Naive B cell (primary cell): ENCODE measurements around the gene ATP13A3. TPM values are rescaled to one million over a fixed set of nuclear protein-coding genes. Genes with fewer than 3 reads are reported as not detected.
"Not testable (repeated sequence)": the region's sequence is repeated elsewhere in the genome, so short reads cannot be mapped to it uniquely, and the experiment has no call there.

Source experiments
- ATAC-seq, 2 donors: fragments of 150-1000 bp; cut with Tn5 transposase; 2 replicates each; pipeline ENCODE4 v1.10.0; 2021; ENCODE audit warnings: low read depth in 2 of 2, mild to moderate bottlenecking in 2 of 2, moderate library complexity in 2 of 2
- DNase-seq: peaks from one replicate; pipeline ENCODE4 v3.0.0; 2022
- H3K27ac Mint-ChIP-seq, 6 donors: one replicate each; pipeline ENCODE4 v1.8.0; 2020 to 2022; ENCODE audit warnings: mild to moderate bottlenecking in 6 of 6, mixed read lengths in 6 of 6, moderate library complexity in 5 of 6, inconsistent platforms in 2 of 6
- H3K27me3 Mint-ChIP-seq, 3 donors: one replicate each; pipeline ENCODE4 v1.8.0; 2021 to 2022; ENCODE audit warnings: mixed read lengths in 3 of 3, mild to moderate bottlenecking in 1 of 3
- H3K36me3 Mint-ChIP-seq, 2 donors: one replicate each; pipeline ENCODE4 v1.8.0; 2020 to 2022; ENCODE audit warnings: mixed read lengths in 2 of 2, inconsistent platforms in 1 of 2, mild to moderate bottlenecking in 1 of 2
- H3K4me1 Mint-ChIP-seq, 3 donors: one replicate each; pipeline ENCODE4 v1.8.0; 2020 to 2022; ENCODE audit warnings: mixed read lengths in 3 of 3, inconsistent platforms in 1 of 3, mild to moderate bottlenecking in 1 of 3, moderate library complexity in 1 of 3
- H3K4me3 Mint-ChIP-seq, 8 donors: one replicate each; pipeline ENCODE4 v1.8.0; 2020 to 2022; ENCODE audit warnings: mild to moderate bottlenecking in 8 of 8, mixed read lengths in 8 of 8, moderate library complexity in 8 of 8, inconsistent platforms in 2 of 8
- H3K9me3 Mint-ChIP-seq, 7 donors: one replicate each; pipeline ENCODE4 v1.8.0; 2020 to 2022; ENCODE audit warnings: mixed read lengths in 7 of 7, mild to moderate bottlenecking in 5 of 7, inconsistent platforms in 2 of 7, moderate library complexity in 1 of 7
- polyA plus RNA-seq, 6 donors: library from polyadenylated mRNA; unstranded; fragments of 300-500 nt; fragmentation: Illumina TruSeq; gene quantifications; one replicate each; pipeline ENCODE4 v1.2.3, GENCODE V29; 2021; ENCODE audit warnings: low read depth in 6 of 6

The ATP13A3 gene
- polyA plus RNA-seq, 6 donors from 2014 or later = 3.1 to 6.6 (median 5.0) TPM

- Mint-ChIP-seq H3K9me3 (peaks cover 0 to 4% (median 0%) of the 10 kb centered on the region in 7 donors), H3K27ac (no peak overlapping the region), H3K36me3 (no peaks in the 10 kb centered on the region), H3K4me3 (no peak overlapping the region), H3K27me3 (peaks cover 0 to 7% (median 0%) of the 10 kb centered on the region in 3 donors), H3K4me1 (no peaks in the 10 kb centered on the region)
- DNase-seq (no peak), ATAC-seq (no peak)
Observed at GRCh38 chr3:194512895-194513601, 26.2 kb upstream of the ATP13A3 start.

- ATAC-seq (no peak), DNase-seq (no peak)
- Mint-ChIP-seq H3K27ac (peak overlapping the region in 1 of 6 donors; percentile 27), H3K4me1 (no peaks in the 10 kb centered on the region), H3K36me3 (no peaks in the 10 kb centered on the region), H3K27me3 (no peaks in the 10 kb centered on the region), H3K4me3 (no peak overlapping the region), H3K9me3 (peaks cover 0 to 4% (median 0%) of the 10 kb centered on the region in 7 donors)
Observed at GRCh38 chr3:194508491-194509453, 22.0 kb upstream of the ATP13A3 start.

- Mint-ChIP-seq H3K27me3 (no peaks in the 10 kb centered on the region), H3K4me1 (no peaks in the 10 kb centered on the region), H3K27ac (no peak overlapping the region), H3K4me3 (no peak overlapping the region), H3K36me3 (no peaks in the 10 kb centered on the region), H3K9me3 (peaks cover 0 to 4% (median 0%) of the 10 kb centered on the region in 7 donors)
- DNase-seq = no peak
- ATAC-seq = no peak
Observed at GRCh38 chr3:194507571-194507970, 20.8 kb upstream of the ATP13A3 start.

GRCh38 chr3:194505791-194506415 is 19.1 kb upstream of the ATP13A3 start:
- Mint-ChIP-seq H3K4me3 (no peak overlapping the region), H3K27ac (no peak overlapping the region), H3K36me3 (no peaks in the 10 kb centered on the region), H3K4me1 (no peaks in the 10 kb centered on the region), H3K9me3 (peaks cover 0 to 4% (median 0%) of the 10 kb centered on the region in 7 donors), H3K27me3 (no peaks in the 10 kb centered on the region)
- no peak for ATAC-seq
- DNase-seq = no peak

GRCh38 chr3:194504861-194505260 is 18.1 kb upstream of the ATP13A3 start:
- Mint-ChIP-seq H3K4me3 (no peak overlapping the region), H3K36me3 (no peaks in the 10 kb centered on the region), H3K9me3 (peaks cover 0 to 3% (median 0%) of the 10 kb centered on the region in 7 donors), H3K27ac (peak overlapping the region in 1 of 6 donors; percentile 49), H3K27me3 (no peaks in the 10 kb centered on the region), H3K4me1 (no peaks in the 10 kb centered on the region)
- no peak for DNase-seq
- ATAC-seq = no peak

GRCh38 chr3:194504146-194504545 is 17.3 kb upstream of the ATP13A3 start:
- Mint-ChIP-seq H3K9me3 (peaks cover 0 to 3% (median 0%) of the 10 kb centered on the region in 7 donors), H3K27ac (no peak overlapping the region)

GRCh38 chr3:194503081-194503531 is 16.3 kb upstream of the ATP13A3 start:
- Mint-ChIP-seq H3K4me1 (no peaks in the 10 kb centered on the region), H3K27me3 (no peaks in the 10 kb centered on the region), H3K4me3 (no peak overlapping the region), H3K36me3 (no peaks in the 10 kb centered on the region), H3K9me3 (peaks cover 0 to 3% (median 0%) of the 10 kb centered on the region in 7 donors), H3K27ac (no peak overlapping the region)
- DNase-seq (no peak), ATAC-seq (no peak)

More at GRCh38 chr3:194504146-194504545, 17.3 kb upstream of the ATP13A3 start:
- Mint-ChIP-seq H3K4me3 (no peak overlapping the region), H3K27me3 (no peaks in the 10 kb centered on the region), H3K4me1 (no peaks in the 10 kb centered on the region), H3K36me3 (no peaks in the 10 kb centered on the region)
- no peak for ATAC-seq
- no peak for DNase-seq

GRCh38 chr3:194500198-194500597 is 13.4 kb upstream of the ATP13A3 start:
- Mint-ChIP-seq H3K27ac (no peak overlapping the region), H3K36me3 (no peaks in the 10 kb centered on the region), H3K9me3 (peaks cover 0 to 3% (median 0%) of the 10 kb centered on the region in 7 donors), H3K4me1 (peaks cover 0 to 10% (median 0%) of the 10 kb centered on the region in 3 donors), H3K4me3 (no peak overlapping the region), H3K27me3 (no peaks in the 10 kb centered on the region)
- DNase-seq = no peak
- no peak for ATAC-seq

GRCh38 chr3:194499516-194499915 is 12.7 kb upstream of the ATP13A3 start:
- H3K4me3 Mint-ChIP-seq, H3K9me3 Mint-ChIP-seq, H3K27me3 Mint-ChIP-seq, H3K36me3 Mint-ChIP-seq, ATAC-seq, DNase-seq, H3K27ac Mint-ChIP-seq: not testable (repeated sequence)
- peaks cover 0 to 10% (median 0%) of the 10 kb centered on the region in 3 donors for H3K4me1 Mint-ChIP-seq

GRCh38 chr3:194497799-194498575 is 11.2 kb upstream of the ATP13A3 start:
- no peak overlapping the region for H3K4me3 Mint-ChIP-seq
- H3K27ac Mint-ChIP-seq = no peak overlapping the region
- H3K27me3 Mint-ChIP-seq = no peaks in the 10 kb centered on the region
- H3K36me3 Mint-ChIP-seq = no peaks in the 10 kb centered on the region
- DNase-seq = no peak
- peak in 1 of 2 donors; percentile 20 for ATAC-seq
- H3K4me1 Mint-ChIP-seq = peaks cover 0 to 10% (median 0%) of the 10 kb centered on the region in 3 donors
- H3K9me3 Mint-ChIP-seq = peaks cover 0 to 3% (median 0%) of the 10 kb centered on the region in 7 donors

GRCh38 chr3:194496217-194496919 is 9.6 kb upstream of the ATP13A3 start:
- Mint-ChIP-seq H3K9me3 (peaks cover 0 to 2% (median 0%) of the 10 kb centered on the region in 7 donors), H3K36me3 (no peaks in the 10 kb centered on the region), H3K27me3 (no peaks in the 10 kb centered on the region), H3K4me1 (peaks cover 7 to 21% (median 9%) of the 10 kb centered on the region in 3 donors), H3K27ac (peak overlapping the region in 1 of 6 donors; percentile 62), H3K4me3 (no peak overlapping the region)
- no peak for DNase-seq
- ATAC-seq = no peak

GRCh38 chr3:194494951-194495374 is 8.2 kb upstream of the ATP13A3 start:
- Mint-ChIP-seq H3K4me3 (no peak overlapping the region), H3K4me1 (peaks cover 16 to 35% (median 17%) of the 10 kb centered on the region in 3 donors), H3K27ac (no peak overlapping the region), H3K36me3 (no peaks in the 10 kb centered on the region), H3K27me3 (no peaks in the 10 kb centered on the region), H3K9me3 (no peaks in the 10 kb centered on the region)
- ATAC-seq = no peak
- no peak for DNase-seq
